ENCODE results near the gene ATAD2B. TPM values are rescaled to one million over a fixed set of nuclear protein-coding genes. Genes with fewer than 3 reads are reported as not detected.
A peak's percentile ranks its signal among the peaks of the same experiment; 100 is the strongest.

The ATAD2B gene
- total RNA-seq, 1 donor from 2014 or later = 38.3 TPM

DNA sequence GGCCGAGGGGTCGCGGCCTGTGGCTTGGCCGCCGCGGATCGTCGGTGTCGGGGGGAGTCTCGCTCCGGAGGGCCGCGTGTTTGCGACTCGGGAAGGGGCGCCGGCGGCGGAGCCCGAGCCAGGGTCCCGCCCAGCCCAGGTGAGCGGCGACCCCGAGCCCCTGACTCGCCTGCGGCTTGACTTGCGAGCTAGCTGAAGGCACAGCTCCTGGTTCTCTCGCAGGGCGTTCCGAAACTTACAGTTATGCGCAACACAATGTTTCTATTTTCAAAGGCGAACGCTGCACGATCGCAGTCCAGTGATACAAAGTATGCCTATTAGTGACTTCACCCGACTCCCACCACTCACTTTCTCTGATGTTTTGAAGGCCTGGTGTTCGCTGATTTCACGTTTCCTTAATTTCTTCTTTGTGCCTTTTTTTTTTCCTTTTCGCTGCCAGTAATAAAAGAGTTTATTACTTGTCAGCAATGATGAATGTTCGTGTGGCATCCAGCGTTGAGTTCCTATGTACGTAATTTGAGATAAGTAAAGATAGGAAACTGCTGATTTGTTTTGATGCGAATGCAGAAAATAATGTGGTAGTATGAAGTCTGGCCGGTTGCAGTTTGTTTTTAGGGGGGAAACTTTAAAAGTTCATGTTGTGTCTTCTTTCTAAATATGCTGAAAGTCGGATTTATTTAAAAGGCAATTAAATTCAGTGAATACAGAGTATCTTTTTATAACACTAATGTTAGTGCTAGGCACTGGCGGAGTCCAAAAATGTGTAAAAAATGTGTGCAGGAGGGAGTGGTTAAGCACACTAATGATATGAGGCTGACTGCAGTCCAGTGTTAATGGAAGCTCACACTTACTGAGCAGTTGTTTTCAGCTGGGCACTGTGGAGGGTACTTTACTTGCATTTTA lies 14.0 kb upstream of the ATAD2B start:
- Mint-ChIP-seq H3K27me3 (no peaks in the 10 kb centered on the region), H3K4me1 (ENCODE audit: low read depth) (peaks cover 24% of the 10 kb centered on the region), H3K36me3 (ENCODE audit: insufficient read depth) (peaks cover 6% of the 10 kb centered on the region), H3K9me3 (ENCODE audit: low read depth) (no peaks in the 10 kb centered on the region), H3K4me3 (ENCODE audit: low read depth) (peak overlapping the region; percentile 95), H3K27ac (peak overlapping the region; percentile 92)
- DNase-seq (ENCODE audit: low spot score, unreplicated experiment) = no peak
- TF ChIP-seq, protein P1, sequence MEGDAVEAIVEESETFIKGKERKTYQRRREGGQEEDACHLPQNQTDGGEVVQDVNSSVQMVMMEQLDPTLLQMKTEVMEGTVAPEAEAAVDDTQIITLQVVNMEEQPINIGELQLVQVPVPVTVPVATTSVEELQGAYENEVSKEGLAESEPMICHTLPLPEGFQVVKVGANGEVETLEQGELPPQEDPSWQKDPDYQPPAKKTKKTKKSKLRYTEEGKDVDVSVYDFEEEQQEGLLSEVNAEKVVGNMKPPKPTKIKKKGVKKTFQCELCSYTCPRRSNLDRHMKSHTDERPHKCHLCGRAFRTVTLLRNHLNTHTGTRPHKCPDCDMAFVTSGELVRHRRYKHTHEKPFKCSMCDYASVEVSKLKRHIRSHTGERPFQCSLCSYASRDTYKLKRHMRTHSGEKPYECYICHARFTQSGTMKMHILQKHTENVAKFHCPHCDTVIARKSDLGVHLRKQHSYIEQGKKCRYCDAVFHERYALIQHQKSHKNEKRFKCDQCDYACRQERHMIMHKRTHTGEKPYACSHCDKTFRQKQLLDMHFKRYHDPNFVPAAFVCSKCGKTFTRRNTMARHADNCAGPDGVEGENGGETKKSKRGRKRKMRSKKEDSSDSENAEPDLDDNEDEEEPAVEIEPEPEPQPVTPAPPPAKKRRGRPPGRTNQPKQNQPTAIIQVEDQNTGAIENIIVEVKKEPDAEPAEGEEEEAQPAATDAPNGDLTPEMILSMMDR (IDR thresholded peaks at IDR 0.05; ENCODE audit: unreplicated experiment) = no peak

DNA sequence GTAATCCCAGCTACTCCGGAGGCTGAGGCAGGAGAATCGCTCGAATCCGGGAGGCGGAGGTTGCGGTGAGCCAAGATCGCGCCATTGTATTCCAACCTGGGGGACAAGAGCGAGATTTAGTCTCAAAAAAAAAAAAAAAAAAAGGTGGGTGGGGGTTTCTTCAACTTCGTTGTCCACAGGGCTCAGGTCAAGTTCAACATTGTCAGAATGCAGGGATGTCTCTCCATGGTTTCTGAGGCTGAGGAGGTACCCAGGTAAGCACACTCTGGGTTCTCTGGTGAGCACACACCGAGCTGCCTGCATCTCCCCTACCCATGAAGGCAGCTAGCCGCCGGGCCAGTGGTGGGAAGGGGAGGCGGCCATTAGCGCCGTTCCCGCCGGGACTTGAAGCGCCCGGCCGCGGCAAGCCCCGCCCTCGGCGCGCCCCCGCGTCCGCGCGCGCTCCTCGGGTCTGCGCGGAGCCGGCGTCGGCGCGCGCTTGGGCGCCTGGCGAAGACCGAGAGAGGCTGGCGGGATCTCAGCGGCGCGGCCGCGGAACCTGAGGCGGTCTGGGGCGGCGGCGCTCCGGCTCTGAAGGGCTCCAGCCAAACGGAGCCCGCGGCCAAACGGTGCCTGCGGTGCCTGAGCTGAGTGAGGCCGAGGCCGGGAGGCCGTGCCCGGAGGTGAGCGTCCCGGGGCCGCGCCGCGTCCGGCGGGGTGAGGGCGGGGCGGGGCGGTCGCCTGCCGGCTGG lies 13.2 kb upstream of the ATAD2B start, which contains the start of gene UBXN2A:
UBXN2A (plus strand) TSS at position 477 of the 731 bp plus-strand sequence. CDS start 17,852 bp downstream, outside the sequence.
- H3K4me3 Mint-ChIP-seq (ENCODE audit: low read depth) = peak within 1 kb of the TSS; percentile 95
- H3K27me3 Mint-ChIP-seq = no peaks in the 10 kb centered on the region
- no peaks in the 10 kb centered on the region for H3K9me3 Mint-ChIP-seq (ENCODE audit: low read depth)
- TF ChIP-seq, protein P1 (IDR thresholded peaks at IDR 0.05; ENCODE audit: unreplicated experiment) = no peak
- peaks cover 6% of the 10 kb centered on the region for H3K36me3 Mint-ChIP-seq (ENCODE audit: insufficient read depth)
- peak within 1 kb of the TSS; percentile 92 for H3K27ac Mint-ChIP-seq
- peaks cover 24% of the 10 kb centered on the region for H3K4me1 Mint-ChIP-seq (ENCODE audit: low read depth)
- peak; percentile 71 for DNase-seq (ENCODE audit: low spot score, unreplicated experiment)

DNA sequence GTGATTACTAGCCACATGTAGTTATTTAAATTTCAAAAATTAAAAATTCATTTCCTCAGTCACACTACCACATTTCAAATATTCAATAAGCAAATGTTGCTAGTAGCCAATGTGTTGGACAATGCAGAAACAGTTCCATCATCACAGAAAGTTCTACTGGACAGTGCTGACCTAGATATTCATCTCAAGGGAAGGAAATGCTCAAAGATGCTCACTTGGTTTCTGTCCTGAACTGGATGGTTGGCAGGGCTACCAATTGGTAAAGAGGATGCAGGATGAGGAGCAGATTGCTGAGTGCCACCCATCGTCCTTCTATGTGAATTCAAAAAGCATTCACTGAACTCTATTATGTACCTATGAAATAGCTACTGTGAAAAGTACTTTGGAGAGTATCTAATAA lies 7.3 kb upstream of the ATAD2B start:
- Mint-ChIP-seq H3K27ac (no peak overlapping the region), H3K27me3 (no peaks in the 10 kb centered on the region), H3K36me3 (ENCODE audit: insufficient read depth) (peaks cover 4% of the 10 kb centered on the region), H3K4me1 (ENCODE audit: low read depth) (peaks cover 3% of the 10 kb centered on the region), H3K4me3 (ENCODE audit: low read depth) (no peak overlapping the region), H3K9me3 (ENCODE audit: low read depth) (no peaks in the 10 kb centered on the region)
- TF ChIP-seq, protein P1 (IDR thresholded peaks at IDR 0.05; ENCODE audit: unreplicated experiment) = no peak
- no peak for DNase-seq (ENCODE audit: low spot score, unreplicated experiment)

DNA sequence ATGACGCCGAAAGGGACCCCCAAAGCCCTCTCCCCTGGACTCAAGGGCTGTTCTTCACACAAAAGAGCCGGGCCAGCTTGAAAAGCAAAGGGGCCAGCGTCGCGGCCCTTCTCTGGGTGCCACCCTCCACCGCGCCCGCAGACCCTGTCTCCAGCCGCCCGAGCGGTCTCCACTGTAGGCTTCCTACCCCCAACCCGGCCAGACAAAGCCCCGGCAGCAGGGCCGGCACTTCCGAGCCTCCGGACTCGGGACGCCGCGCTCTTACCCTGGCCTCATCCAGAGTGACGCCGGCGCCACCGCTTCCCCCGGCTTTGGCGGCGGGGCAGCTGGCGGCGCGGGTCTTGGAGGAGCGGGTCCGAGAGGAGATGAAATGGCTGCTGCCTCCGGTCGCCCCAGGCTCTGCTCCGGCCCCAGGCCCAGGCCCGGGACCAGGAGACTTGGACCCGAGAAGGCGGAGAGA lies 603 bp downstream of the ATAD2B start:
- no peaks in the 10 kb centered on the region for H3K27me3 Mint-ChIP-seq
- peak; percentile 36 for DNase-seq (ENCODE audit: low spot score, unreplicated experiment)
- TF ChIP-seq, protein P1 (IDR thresholded peaks at IDR 0.05; ENCODE audit: unreplicated experiment) = no peak

DNA sequence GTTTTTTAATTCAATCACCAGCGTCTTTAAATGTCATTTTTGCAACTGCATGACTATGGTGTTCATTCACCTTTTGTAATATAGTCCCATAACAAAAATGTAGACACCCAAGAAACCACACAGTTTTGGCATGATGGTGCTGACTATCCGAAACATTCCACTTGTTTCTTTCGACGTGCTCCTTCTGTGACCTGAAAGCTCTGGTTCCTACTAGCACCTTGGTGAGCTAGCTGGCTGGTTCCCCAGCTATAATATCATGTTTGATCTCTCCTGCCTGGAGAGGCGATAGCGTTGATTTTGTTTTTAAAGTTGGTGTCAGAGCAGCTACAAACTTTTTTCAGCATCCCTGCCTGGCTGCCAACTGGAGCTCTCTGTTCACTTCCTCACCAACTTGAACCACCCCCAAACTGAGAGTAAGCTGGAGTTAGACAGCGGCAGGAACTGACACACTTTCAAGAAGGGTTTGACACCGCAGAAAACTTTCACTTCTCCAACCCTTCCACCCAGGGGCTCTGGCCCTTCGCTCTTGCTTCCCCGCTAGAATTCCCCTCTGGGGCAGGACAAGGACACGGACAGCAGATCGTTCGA lies 1.1 kb downstream of the ATAD2B start:
- peak overlapping the region; percentile 100 for H3K27ac Mint-ChIP-seq
- H3K9me3 Mint-ChIP-seq (ENCODE audit: low read depth) = no peaks in the 10 kb centered on the region
- peaks cover 2% of the 10 kb centered on the region for H3K36me3 Mint-ChIP-seq (ENCODE audit: insufficient read depth)
- peak overlapping the region; percentile 96 for H3K4me3 Mint-ChIP-seq (ENCODE audit: low read depth)
- DNase-seq (ENCODE audit: low spot score, unreplicated experiment) = no peak
- H3K27me3 Mint-ChIP-seq = no peaks in the 10 kb centered on the region
- TF ChIP-seq, protein P1 (IDR thresholded peaks at IDR 0.05; ENCODE audit: unreplicated experiment) = no peak
- H3K4me1 Mint-ChIP-seq (ENCODE audit: low read depth) = peaks cover 27% of the 10 kb centered on the region

More for the DNA sequence above, 603 bp downstream of the ATAD2B start:
- Mint-ChIP-seq H3K9me3 (ENCODE audit: low read depth) (no peaks in the 10 kb centered on the region), H3K4me3 (ENCODE audit: low read depth) (peak overlapping the region; percentile 96), H3K4me1 (ENCODE audit: low read depth) (peaks cover 26% of the 10 kb centered on the region), H3K27ac (peak overlapping the region; percentile 100), H3K36me3 (ENCODE audit: insufficient read depth) (peaks cover 4% of the 10 kb centered on the region)

All from progenitor cell of endocrine pancreas (in vitro differentiated cells).